GM15510 (cell line): Measurements from ENCODE around the gene APOBEC3B.

Experiments used
- POLR2A ChIP-seq: IDR thresholded peaks from 3 replicates; pipeline ENCODE4 v1.6.1; 2011; ENCODE audit warnings: borderline replicate concordance; ENCODE audit not compliant: insufficient read length; ENCODE audit errors: extremely low read depth

APOBEC3B gene

DNA sequence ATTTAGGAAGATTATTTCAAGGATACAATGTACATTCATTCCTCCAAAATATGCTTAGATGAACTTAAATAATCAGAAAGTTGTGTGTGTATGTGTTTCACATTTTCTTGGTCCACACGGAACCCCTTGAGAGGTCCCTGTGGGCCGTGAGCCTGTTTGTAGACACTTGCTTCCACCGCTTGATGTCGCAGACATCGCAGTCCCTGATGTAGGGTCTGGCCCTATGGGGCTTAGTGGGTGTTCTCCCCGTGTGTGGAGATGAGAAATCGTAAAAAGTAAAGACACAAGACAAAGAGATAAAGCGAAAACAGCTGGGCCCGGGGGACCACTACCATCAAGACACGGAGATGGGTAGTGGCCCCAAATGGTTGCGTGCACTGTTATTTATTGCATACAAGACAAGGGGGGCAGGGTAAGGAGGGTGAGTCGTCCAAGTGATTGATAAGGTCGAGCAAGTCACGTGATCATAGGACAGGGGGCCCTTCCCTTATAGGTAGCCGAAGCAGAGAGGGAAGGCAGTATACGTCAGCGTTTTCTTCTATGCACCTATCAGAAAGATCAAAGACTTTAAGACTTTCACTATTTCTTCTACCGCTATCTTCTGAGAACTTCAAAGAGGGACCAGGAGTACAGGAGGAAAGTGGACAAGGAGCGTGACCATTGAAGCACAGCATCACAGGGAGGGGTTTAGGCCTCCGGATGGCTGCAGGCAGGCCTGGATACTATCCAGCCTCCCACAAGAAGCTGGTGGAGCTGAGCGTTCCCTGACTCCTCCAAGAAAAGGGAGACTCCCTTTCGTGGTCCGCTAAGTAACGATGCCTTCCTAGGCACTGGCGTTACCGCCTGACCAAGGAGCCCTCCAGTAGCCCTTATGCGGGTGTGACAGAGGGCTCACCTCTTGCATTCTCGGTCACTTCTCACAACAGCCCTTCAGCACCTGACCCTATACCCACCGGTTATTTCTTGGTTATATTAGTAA is 30.7 kb downstream of the APOBEC3B start:
- TF ChIP-seq POLR2A: no peak

GRCh38 chr22:39013942-39014722 is 32.0 kb downstream of the APOBEC3B start, which contains the start of gene APOBEC3C:
APOBEC3C (plus strand) TSS chr22:39014257; CDS start chr22:39014363, 106 bp downstream.
- peak; percentile 70 for TF ChIP-seq POLR2A

DNA sequence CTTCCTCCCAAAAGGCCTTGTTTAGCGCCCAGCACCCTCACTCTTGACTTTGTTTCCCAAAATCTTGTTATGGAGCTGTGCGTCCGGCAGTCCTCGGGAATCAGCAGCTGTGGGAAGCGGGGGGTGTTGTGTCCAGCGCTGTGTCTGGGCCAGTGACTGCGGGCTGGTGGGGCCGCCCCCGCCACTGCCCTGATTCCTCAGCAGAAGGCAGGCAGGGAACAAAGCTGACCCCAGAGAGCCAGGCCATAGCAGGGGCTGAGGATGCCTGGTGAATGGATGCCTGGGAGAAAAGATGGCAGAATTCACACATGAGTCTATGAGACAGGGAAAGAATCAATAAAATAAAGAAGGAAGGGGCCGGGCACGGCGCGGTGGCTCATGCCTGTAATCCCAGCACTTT is 34.4 kb downstream of the APOBEC3B start:
- TF ChIP-seq POLR2A: no peak

GRCh38 chr22:39017596-39018365 is 35.6 kb downstream of the APOBEC3B start:
- TF ChIP-seq POLR2A: no peak

DNA sequence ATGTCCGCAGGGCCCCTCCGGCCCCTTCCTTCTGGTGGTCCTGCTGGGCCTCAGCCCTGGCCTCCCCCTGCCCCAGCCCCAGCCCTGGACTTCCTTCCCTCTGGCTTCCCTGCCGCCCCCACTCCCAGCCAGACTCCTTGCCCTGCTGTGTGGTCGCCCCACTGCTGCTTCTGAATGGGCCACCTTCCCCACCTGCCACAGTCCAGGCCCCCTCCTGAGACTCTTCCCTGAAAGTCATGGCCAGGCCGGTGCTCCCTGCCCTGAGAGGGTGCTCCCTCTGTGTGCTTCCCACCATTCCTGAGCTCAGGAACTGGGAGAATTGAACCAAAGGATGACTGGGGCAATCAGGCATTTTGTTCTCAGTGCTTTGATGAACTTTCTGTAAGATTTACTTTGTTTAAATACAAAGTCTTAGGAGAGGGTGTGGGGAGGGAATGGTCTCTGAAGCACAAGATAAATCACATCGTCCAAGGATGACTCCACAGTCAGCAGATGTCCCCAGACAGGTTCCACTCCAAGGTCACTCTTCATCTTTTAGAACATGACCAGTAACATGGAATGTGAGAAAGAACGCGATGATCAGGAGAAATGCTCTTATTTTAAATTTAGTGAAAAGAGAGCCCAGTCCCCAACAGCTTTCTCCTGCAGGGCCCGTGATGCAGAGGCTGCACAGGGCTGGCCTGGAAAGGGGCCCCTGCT is 39.6 kb downstream of the APOBEC3B start:
- TF ChIP-seq POLR2A: no peak

DNA sequence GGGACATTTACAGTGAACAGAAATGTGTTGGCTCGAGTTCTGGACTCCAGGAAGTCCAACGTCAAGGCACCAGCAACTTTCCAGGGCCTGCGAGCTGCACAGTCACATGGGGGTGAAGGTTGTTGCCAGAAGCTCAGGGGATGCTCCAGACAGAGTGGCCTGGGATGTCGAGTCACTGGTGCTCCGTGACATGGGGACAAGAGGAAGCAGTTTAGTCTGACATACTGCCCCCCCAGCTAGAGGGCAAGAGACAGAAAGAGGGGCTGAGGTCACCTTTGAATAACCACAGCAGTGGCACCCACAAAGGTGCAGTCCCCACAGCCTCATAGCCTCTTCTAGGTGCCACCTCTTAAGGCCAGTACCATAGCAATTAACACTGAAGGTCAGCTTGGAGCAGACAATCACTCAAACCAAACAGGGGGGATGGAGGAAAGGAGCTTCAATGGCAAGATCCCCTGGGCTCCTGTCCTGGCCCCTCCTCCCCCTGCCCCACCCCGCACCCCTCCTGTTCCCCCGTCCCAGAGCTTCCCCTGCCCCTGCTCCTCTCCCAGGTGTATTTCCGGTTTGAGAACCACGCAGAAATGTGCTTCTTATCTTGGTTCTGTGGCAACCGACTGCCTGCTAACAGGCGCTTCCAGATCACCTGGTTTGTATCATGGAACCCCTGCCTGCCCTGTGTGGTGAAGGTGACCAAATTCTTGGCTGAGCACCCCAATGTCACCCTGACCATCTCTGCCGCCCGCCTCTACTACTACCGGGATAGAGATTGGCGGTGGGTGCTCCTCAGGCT is 42.6 kb downstream of the APOBEC3B start:
- no peak for TF ChIP-seq POLR2A

GRCh38 chr22:39026509-39027150 is 44.5 kb downstream of the APOBEC3B start:
- no peak for TF ChIP-seq POLR2A

GRCh38 chr22:39027717-39028116 is 45.6 kb downstream of the APOBEC3B start:
- no peak for TF ChIP-seq POLR2A

DNA sequence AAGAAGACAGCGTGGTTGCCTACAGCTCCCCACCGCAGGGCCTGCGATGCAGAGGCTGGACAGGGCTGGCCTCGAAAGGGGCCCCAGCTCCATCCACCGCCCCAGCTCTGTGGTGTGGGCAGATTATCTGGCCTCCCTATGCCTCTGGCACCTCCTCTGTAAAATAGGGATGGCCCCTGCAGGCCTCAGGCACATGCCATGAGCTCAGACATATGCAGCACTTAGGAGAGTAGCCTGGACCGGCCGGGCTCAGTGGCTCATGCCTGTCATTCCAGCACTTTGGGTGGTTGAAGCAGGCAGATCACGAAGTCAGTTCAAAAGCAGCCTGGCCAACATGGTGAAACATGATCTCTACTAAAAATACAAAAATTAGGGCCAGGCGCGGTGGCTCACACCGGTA is 46.1 kb downstream of the APOBEC3B start:
- no peak for TF ChIP-seq POLR2A

- no peak for TF ChIP-seq POLR2A
Observed at GRCh38 chr22:39029227-39029626, 47.1 kb downstream of the APOBEC3B start.

DNA sequence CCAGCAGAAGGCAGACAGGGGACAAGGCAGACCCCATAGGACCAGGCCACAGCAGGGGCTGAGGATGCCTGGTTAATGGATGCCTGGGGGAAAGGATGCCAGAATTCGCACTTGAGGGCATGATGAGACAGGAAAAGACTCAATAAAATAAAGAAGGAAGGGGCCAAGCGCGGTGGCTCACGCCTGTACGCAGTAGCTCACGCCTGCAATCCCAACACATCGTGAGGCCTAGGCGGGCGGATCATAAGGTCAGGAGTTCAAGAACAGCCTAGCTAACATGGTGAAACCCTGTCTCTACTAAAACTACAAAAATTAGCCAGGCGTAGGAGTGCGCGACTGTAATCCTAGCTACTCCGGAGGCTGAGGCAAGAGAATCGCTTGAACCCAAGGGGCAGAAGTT is 48.6 kb downstream of the APOBEC3B start:
- TF ChIP-seq POLR2A: no peak

DNA sequence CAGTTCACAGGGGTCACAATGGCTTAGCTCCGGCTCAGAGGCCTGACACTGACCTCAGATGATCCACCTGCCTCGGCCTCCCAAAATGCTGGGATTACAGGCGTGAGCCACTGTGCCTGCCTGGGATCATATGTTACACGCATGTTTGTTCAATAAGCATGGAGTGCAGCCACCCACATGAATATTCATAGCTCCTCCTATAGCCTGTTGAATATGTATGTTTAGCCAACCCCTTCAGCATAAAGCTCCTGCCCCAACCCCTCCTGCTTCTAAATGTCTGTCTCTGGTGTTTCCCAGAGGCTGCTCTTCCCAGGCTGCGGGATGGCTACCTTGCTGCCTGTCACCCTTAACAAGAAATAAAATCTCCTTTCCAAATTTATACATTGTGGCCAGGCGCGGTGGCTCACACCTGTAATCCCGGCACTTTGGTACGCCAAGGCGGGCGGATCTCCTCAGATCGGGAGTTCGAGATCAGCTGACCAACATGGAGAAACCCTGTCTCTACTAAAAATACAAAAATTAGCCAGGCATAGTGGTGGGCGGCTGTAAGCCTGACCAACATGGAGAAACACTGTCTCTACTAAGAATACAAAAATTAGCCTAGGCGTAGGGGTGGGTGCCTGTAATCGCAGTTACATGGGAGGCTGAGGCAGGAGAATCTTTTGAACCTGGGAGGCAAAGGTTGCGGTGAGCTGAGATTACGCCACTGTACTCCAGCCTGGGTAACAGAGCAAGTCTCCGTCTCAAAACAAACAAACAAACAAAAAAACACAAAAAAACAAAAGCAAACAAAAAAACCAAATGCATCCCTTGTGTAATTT is 57.4 kb downstream of the APOBEC3B start:
- no peak for TF ChIP-seq POLR2A
